G401 (cell line): ENCODE measurements around the gene NUDCD3. TPM values are rescaled to one million over a fixed set of nuclear protein-coding genes. Genes with fewer than 3 reads are reported as not detected.
"Not testable (repeated sequence)": the region's sequence is repeated elsewhere in the genome, so short reads cannot be mapped to it uniquely, and the experiment has no call there.

ENCODE experiments used
- DNase-seq: peaks from one replicate; pipeline ENCODE4 v3.0.0-alpha.2; 2015; ENCODE audit warnings: low spot score
- in situ Hi-C: cut with HindIII; loops from 2 replicates; pipeline ENCODE4 v1.10.0; 2016; ENCODE audit warnings: low sequenced_read_pairs, mixed read lengths
- total RNA-seq: library from RNA; depleted of rRNA; stranded (reverse); fragments of >200 nt; shearing (Covaris generic); gene quantifications from 2 replicates; pipeline ENCODE4 v1.2.3, GENCODE V29; 2014

NUDCD3 gene
- total RNA-seq, 1 experiment from 2014 or later, result 17.3 TPM

DNA sequence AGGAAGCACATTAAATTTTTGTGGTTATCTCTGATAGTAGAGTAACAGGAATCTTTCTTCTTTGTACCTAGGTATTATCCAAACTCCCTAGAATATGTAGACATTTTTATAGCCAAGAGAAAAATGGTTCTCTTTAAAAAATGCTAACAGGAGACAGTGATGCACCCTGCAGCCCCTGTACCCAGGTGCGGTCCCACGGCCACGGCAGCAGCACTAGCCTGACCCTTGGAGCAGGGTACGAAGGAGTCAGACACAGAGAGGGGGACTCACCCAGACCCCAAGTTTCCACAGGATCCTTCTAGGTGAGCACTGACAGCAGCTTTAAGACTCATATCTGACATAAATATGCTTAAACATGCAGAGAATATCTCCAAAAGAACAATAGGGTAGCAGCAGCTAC lies 60.4 kb downstream of the NUDCD3 start:
- in situ Hi-C loops, result loop anchor here (25.0 kb wide), 1 partner anchor 132 kb away; the partner anchor contains the start of gene DDX56

GRCh38 chr7:44424762-44425161 lies 65.7 kb downstream of the NUDCD3 start:
- in situ Hi-C loops, result loop anchor here (25.0 kb wide), 1 partner anchor 138 kb away; the partner anchor contains the start of gene DDX56
- DNase-seq, result not testable (repeated sequence)

More for the DNA sequence above, 60.4 kb downstream of the NUDCD3 start:
- DNase-seq, result no peak

DNA sequence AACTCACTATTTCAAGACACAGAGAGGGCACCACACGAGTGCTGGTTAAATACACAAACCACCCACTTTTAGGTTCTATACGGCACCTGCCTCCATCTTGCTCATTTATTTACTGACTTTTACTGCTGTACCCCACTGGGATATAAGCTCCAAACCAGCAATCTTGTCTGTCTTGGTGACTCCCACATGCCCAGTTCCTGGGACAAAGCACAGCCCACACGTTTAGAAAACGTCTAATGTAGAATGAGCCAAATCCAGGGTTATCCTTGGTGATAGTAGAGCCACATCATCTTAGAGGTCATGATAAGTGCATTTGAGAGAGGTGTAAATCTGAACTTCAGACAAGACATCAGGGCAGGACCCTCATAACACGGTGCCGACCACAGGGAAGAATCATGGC lies 73.5 kb downstream of the NUDCD3 start:
- in situ Hi-C loops, result no loop called here

GRCh38 chr7:44415510-44415909 lies 74.9 kb downstream of the NUDCD3 start:
- no peak for DNase-seq

More for the DNA sequence above, 73.5 kb downstream of the NUDCD3 start:
- no peak for DNase-seq

DNA sequence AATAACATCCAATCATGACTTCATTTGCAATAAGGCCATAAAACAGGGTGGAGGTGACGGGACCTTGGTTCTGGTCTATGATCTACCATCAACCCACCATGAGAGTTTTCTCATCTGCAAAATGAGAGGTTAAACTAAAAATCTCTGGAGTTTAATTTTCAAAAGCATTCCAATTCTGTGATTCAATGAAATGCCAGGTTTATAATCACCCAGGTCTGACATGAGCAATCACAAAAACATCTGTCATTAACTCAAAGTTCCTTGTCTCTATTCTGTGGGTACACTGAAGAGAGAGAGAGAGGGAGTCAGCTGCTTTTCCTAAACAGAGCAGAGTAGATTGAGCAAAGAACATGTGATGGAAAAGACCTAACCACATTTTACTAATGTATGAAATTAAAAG lies 75.4 kb downstream of the NUDCD3 start:
- no peak for DNase-seq
- in situ Hi-C loops, result no loop called here

More at GRCh38 chr7:44415510-44415909, 74.9 kb downstream of the NUDCD3 start:
- in situ Hi-C loops, result no loop called here

GRCh38 chr7:44411306-44411705 lies 79.2 kb downstream of the NUDCD3 start:
- in situ Hi-C loops, result no loop called here
- DNase-seq, result no peak

DNA sequence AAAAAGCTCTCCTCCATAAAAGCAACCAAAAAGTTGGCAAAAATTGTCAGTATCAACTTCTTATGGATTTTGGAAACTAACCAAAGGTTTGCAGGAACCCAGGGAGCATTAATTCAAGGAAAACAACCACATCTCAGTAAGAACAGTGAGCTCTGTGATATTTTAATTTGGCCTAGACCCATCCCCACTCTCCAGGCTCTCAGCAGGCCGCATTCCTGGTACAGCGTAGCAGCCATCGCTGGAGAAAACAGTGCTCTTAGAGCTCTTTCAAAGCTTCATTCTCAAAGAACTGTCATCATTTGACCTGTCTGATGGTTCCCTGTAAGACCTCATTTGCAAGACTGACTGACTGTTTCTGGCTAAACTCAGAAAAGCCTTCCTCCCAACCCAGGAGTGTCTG lies 81.9 kb downstream of the NUDCD3 start:
- no peak for DNase-seq
- in situ Hi-C loops, result no loop called here

DNA sequence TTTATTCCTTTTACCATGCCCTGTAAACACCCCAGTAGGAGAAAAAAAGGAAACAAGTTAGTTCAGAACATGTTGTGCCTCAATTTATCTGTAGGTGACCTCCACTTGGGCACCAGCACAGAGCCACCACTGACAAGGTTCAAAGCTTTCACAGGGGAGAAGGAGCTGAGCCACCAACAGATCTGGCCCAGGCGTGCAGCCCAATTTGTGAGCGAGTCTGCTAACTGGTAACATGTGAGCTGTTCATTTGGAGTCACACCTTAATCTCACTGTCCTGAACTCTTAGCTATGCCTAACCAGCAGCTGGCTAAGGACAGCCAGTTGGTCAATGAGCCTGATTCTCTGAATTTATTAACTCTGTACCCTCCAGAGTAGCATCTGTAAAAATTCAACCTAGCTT lies 86.7 kb downstream of the NUDCD3 start:
- DNase-seq, result no peak
- in situ Hi-C loops, result no loop called here

- in situ Hi-C loops, result no loop called here
- no peak for DNase-seq
Measured at GRCh38 chr7:44403176-44403759, 87.2 kb downstream of the NUDCD3 start.

DNA sequence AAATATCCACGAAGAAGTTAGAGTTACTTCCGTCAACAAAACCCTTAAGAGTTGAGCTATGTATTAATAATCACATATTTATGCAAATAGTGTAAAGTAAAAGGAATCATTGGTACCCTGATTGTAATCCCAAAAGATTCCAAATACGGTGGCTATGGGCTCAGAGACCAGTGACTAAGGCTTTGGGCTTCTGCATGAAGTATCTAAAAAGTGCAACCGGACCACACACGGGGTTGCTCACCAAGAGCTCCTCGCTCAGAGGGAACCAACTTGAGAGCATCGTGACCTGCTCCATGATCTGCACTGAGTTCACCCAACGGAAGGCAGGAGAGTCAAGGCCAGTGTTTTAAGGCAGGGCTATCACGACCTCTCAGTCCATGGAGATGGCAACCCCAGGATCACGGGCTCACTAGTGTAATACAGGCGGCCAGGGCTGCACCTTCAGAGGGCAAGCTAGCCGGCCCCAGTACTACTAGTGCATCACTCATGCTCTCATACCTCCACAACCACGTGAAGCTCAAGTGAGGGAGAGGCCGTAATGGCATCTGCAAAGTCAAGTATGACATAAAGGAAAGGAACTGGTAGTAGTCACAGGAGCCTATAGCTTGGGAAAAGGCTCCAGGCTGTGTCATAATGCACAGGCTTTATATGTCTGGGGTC lies 87.9 kb downstream of the NUDCD3 start:
- in situ Hi-C loops, result no loop called here
- DNase-seq, result no peak

DNA sequence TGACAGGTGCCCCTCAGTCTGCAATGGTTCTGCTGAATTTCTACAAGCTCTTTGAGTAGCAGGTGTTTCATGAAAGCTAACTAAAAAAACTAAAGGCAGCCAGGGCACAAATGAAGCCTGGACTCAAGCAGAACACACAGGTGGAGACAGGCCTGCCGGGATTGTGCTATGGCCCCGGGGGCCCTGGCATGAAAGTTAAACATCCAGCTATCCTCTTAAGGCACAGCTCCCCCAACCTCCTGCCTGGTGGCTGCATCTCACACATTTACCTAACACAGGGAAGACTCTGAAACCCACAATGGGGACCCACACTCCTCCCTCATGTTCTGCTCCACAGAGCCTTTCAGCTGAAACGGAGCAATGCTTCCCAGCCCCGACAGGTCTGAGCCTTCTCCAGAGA lies 88.8 kb downstream of the NUDCD3 start:
- no peak for DNase-seq
- in situ Hi-C loops, result no loop called here

GRCh38 chr7:44400033-44400511 lies 90.4 kb downstream of the NUDCD3 start:
- in situ Hi-C loops, result no loop called here
- DNase-seq, result no peak

GRCh38 chr7:44398953-44399574 lies 91.4 kb downstream of the NUDCD3 start:
- DNase-seq, result no peak
- in situ Hi-C loops, result no loop called here

DNA sequence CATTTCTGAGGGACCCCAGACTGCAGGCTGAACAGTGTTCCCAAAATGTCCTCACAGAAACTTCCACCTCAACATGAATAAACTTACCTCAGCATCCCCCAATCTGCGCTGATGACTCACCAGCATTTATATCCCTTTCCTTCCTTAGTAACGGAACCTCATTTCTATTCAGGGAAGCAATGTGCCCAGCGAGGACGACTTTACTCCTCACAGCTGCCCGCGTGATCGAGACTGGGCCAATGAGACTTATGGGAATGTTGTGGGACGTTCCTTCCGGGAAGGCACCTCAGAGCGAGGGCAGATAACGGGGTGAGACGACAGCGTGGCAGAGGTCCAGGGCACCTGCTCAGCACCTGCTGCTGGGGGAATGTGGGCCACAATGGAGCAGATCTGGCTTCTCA lies 91.9 kb downstream of the NUDCD3 start:
- in situ Hi-C loops, result no loop called here

GRCh38 chr7:44396931-44397545 lies 93.4 kb downstream of the NUDCD3 start:
- DNase-seq, result no peak
- in situ Hi-C loops, result no loop called here

More for the DNA sequence above, 91.9 kb downstream of the NUDCD3 start:
- DNase-seq, result peak; percentile 89

DNA sequence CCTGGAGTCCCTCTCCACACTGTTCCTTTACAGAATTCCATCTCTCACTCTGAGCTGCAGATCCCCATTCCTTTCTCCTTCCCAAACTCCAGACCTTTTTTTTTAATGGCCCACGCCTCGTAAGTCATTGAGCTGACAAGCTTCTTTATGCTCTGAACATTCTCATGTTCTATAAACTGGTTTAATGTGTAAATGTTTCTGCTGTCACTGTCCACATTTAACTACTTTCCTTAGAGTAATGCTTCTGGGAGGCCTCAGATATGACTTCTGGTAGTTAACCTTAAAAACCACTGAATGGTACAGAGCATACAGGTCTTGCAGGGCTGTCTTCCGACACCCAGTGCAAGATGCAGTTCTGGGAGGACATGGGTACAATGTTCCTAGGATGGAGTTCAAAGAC lies 94.0 kb downstream of the NUDCD3 start:
- in situ Hi-C loops, result no loop called here
- DNase-seq, result no peak

DNA sequence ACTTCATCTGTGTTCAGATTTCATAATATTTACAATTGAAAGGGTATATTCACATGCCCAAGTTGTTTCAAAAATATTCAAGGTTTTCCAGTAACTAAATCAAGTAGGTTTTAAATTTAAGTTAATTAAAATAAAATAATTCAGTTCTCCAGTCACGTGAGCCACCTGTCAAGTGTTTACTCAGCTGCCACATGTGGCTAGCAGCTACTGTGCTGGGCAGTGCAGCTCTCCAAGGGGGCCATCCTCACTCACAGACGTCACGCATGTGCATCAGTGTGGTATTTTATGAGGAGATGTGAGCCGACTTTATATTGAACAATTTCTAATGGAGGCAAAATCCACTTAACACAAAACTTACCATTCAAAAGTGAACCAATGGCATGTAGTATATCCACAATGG lies 95.4 kb downstream of the NUDCD3 start:
- in situ Hi-C loops, result no loop called here
- DNase-seq, result no peak

- in situ Hi-C loops, result no loop called here
- no peak for DNase-seq
Measured at GRCh38 chr7:44394636-44395035, 95.8 kb downstream of the NUDCD3 start.

- no peak for DNase-seq
- in situ Hi-C loops, result no loop called here
Measured at GRCh38 chr7:44394112-44394447, 96.4 kb downstream of the NUDCD3 start.
